ENCODE data around the gene PRKAG2.
"Not testable (repeated sequence)": the region's sequence is repeated elsewhere in the genome, so short reads cannot be mapped to it uniquely, and the experiment has no call there.

PRKAG2 gene

GRCh38 chr7:151764056-151764920 is 112.6 kb downstream of the PRKAG2 start:
- no peak for DNase-seq (ENCODE audit: low read depth)

DNA sequence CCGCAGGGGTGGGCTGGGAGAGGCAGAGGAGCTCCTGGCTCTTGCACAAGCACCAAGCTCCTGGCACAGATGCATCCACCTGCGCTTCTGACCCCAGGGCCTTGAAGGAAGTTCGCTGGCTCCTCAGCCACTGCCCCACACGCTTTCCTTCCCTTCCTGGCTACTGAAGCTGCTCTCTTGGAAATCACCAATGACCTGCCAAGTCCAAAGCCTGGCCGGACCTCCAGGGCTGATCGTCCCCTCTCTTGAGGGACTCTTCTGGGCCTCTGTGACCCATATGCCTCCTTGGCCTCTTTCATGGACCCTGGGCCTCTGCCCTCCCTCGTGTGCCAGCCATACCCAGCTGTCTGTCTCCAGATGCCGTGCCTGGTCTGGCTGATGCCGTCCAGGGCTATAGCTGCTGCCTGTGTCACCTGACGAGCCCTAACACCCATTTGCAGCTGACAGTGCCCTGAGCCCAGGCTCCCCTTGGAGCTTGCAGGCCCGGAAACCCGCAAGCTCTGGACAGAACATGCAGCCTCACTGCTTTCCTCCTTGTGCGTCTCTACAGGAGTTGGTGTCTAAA is 113.4 kb downstream of the PRKAG2 start:
- no peak for DNase-seq (ENCODE audit: low read depth)

GRCh38 chr7:151762583-151763245 is 114.2 kb downstream of the PRKAG2 start:
- no peak for DNase-seq (ENCODE audit: low read depth)

DNA sequence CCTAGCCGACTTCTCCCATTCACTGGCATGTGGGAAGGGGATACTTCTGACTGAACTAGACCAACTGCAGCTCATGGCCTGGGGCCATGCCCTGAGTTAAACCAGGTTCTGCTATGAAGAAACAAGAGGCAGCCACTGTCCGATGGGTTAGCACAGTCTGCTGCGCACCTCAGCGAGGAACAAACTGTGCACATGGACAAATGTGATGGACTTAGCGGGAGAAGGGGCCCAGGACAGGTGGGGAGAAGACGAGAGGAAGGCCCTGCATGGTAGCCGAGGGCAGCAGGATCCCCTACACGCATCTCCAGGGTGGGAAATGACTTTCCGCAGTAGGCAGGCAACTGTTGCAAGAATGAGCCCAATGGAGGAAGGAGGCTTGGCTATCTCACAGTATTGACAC is 115.0 kb downstream of the PRKAG2 start:
- DNase-seq (ENCODE audit: low read depth): no peak

DNA sequence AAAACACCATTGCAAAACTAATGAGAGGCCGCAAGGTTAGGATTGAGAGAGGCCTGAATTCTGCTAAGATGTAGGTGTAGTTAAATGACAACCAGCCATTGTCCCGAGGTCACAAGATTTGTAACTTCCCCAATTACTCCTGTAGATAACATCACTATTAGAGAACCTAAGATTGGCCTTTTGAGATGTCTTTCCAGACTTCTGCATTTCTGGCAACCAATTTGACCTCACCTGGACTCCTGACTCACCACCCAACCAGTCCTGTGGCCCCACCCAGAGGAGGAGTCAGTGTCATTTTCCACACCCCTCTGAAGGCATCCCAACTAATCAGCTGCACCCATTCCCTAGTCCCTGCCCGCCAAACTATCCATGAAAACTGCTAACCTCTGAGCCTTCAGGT is 115.7 kb downstream of the PRKAG2 start:
- no peak for DNase-seq (ENCODE audit: low read depth)

- DNase-seq (ENCODE audit: low read depth): no peak
Measured at GRCh38 chr7:151759591-151760042, 117.3 kb downstream of the PRKAG2 start.

DNA sequence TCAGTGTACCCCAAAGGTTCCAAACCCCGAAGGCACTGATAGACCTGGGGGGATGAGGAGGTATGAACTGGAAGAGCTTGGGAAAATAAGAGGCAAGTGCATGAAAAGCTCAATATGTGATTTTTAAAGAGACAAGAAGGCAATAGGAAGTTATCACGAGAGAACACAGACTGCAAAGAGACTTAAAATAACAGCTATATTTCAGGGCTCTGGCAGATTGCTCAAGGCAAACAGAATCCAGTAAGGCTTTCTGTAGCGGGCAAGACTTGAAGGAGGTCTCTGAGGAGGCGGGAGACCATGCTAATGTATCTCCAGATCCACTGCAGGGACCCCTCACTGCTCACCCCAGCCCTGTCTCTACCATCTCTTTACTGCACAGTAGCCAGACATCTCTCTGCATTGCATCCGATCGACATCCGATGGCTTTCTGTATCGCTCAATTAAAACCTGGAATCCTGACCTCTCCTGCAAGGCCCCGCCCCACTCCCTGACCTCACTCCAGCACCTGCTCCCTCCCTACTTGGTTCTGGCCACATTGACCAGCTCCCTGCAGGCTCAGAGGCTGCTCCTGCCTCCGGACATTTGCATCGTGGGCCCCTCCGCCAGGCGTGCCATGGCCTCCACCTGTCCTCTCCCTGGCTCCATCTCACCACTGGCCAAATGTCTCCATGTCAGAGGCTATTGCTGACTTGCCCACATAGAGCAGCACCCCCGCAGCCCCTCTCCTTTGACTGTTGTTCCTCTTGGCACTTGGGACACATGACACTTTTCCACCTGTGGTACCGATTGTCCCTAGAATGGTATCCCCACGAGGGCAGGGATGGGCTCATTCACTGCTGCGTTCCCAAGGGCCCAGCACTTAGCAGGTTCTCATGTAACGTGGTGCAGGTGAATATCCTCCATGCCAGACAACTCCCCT is 118.0 kb downstream of the PRKAG2 start:
- DNase-seq (ENCODE audit: low read depth): no peak

GRCh38 chr7:151757274-151757673 is 119.6 kb downstream of the PRKAG2 start:
- DNase-seq (ENCODE audit: low read depth): no peak

DNA sequence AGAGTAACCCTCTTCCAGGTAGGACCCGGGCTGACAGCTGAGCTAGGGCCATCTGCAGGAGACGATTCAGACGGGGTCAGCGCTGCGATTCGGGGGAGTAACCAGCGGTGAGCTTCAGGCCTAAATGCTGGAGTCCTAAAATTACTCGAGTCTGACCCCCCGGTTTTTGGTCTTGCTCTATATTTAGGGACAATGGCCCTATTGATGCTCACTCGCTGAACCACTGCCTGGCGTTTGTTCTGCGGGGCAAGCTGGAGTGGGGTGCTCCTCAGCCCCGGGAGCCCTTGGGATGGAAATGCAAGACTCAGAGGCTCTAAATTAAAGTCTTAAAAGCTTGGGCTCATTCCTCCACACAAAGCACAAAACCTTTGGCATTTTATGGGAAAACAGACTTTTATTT is 120.0 kb downstream of the PRKAG2 start:
- no peak for DNase-seq (ENCODE audit: low read depth)

DNA sequence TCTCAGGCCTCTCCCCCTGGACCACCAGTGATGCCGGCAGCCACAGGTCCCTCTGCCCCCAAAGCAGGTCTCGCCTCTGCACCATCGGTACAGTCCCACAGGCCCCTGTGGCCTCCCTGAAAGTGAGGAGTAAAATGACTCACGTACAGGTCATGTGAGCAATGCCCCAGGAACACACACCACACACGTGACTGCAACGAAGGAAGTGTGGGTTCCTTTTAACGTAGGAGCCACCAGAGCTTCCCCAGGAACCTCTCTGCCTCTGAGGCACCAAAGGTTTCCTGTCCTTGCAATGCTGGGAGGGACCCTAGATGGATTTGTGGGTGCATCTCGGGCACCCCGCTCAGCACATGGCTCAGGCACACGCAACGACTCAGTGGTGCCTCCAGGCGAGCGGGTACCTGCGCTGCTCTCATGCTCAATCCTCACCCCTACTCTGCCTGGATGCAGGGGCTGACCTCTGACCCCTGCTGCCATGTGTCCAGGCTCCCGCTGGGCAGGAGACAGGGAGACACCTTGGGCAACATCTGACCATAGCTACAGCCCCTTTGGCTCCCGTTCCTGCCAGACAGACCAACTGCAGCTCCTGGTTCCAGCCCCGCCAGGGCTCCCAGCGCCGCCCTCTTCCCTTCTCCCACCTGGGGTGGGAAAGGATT is 120.7 kb downstream of the PRKAG2 start:
- DNase-seq (ENCODE audit: low read depth): peak; percentile 28

DNA sequence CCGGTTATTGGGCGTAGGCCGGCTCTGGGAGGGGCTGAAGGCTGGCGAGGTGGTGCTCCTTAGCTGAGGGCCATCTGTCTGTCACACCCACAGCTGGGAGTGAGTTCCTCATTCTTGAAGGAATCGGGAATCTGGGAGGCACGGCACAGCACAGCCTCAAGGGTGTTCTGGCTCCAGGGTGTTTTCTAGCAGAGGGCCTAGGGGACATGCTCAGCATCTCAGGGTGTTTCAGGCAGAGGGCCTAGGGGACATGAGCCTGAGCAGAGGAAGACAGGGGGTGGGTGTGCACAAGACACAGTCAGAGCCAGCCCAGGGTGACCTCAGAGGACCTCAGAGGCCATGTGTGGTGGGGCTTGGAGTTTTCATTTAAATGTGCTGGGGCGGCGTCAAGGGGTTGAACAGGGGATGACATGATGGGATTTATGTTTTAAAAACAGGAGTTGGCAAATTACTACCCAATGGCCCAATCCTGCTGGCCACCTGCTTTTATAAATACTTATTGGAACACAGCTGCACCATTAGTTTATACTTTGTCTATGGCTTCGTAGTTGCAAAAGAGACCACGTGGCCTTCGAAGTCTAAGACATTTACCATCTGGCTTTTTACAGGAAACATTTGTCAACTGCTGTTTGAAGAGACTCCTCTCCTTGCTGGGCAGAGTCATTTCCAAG is 121.6 kb downstream of the PRKAG2 start:
- no peak for DNase-seq (ENCODE audit: low read depth)

- DNase-seq (ENCODE audit: low read depth): no peak
Measured at GRCh38 chr7:151754688-151755130, 122.2 kb downstream of the PRKAG2 start.

DNA sequence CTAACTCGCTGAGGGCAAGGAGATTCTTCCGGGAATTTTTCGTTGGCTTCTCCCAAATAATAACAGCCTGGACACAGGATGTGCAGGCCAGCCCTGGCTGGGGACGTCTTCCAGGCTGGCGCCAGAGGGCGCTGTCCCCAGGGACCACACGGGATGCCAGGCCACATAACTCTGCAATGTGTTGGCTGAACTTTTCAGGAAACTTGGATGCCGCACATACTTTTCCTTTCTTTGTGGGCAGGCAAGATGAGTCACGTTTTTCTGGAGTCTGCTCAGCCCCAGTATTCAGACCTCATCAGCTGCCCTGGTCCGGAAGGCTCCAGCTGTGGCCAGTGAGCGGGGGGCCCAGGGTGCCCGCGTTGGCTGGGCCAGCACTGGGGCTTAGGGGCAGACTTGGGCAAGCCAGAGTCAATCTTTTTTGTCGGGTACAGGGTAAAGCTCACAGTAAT is 122.7 kb downstream of the PRKAG2 start:
- no peak for DNase-seq (ENCODE audit: low read depth)

- no peak for DNase-seq (ENCODE audit: low read depth)
Measured at GRCh38 chr7:151752816-151753595, 123.9 kb downstream of the PRKAG2 start.

- DNase-seq (ENCODE audit: low read depth): no peak
Measured at GRCh38 chr7:151752037-151752436, 124.9 kb downstream of the PRKAG2 start.

DNA sequence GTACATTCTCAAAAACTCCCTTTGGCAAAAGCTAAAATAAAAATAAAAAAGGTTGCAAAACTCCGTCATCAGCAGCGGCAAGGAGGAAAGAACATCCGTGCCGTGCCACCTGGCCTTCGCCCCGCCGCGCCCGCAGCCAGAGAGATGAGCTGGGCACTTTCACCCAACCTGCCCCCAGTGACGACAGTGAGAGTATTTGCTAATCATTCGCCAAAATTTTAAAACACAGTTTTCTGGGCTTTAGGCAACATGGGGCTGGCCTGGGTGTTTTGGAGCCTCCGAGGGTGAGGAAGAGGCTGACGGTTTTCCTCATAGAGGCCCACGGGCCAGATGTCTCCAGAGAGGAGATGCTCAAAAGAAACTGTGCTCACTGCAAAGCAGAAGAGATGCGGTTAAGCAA is 128.2 kb downstream of the PRKAG2 start:
- DNase-seq (ENCODE audit: low read depth): no peak

GRCh38 chr7:151748021-151748420 is 128.9 kb downstream of the PRKAG2 start:
- not testable (repeated sequence) for DNase-seq (ENCODE audit: low read depth)

DNA sequence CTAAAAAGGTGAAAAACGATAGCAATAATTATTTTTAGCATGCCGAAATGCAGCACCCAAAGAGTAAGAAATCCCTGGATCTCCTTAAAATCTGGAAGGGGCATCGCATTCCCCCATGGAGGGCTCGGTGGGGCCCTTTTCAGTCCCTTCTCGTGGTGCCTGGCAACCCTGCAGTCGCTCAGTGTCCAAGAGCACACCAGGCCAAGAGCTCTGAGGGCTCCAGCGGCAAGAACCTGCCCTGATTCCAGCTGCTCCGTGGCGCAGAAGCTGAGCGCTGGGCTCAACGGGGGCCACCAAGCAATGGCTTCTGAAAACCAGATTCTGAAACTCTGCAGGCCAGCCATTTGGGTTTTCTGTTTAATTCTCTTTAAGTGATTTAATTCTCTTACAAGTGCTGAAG is 131.2 kb downstream of the PRKAG2 start:
- DNase-seq (ENCODE audit: low read depth): no peak

GRCh38 chr7:151744656-151745638 is 132.0 kb downstream of the PRKAG2 start:
- no peak for DNase-seq (ENCODE audit: low read depth)

Measured in stimulated activated CD8-positive, alpha-beta memory T cell treated with anti-CD3 and anti-CD28 coated beads, Interleukin-15, amount 100 ng/mL, for 24 hours (primary cell).